OCI-M1 (cell line): ENCODE results near the gene ADAMTS13.

Experiments
- DNase-seq: peaks from one replicate; lab custom pipeline; 2025; lab: John Stamatoyannopoulos, UW

ADAMTS13 gene

GRCh38 chr9:133490201-133490681 is 68.1 kb downstream of the ADAMTS13 start:
- no peak for DNase-seq

GRCh38 chr9:133490865-133491655 is 68.9 kb downstream of the ADAMTS13 start:
- peak; percentile 8 for DNase-seq

GRCh38 chr9:133491656-133491925 is 69.4 kb downstream of the ADAMTS13 start:
- DNase-seq = no peak

DNA sequence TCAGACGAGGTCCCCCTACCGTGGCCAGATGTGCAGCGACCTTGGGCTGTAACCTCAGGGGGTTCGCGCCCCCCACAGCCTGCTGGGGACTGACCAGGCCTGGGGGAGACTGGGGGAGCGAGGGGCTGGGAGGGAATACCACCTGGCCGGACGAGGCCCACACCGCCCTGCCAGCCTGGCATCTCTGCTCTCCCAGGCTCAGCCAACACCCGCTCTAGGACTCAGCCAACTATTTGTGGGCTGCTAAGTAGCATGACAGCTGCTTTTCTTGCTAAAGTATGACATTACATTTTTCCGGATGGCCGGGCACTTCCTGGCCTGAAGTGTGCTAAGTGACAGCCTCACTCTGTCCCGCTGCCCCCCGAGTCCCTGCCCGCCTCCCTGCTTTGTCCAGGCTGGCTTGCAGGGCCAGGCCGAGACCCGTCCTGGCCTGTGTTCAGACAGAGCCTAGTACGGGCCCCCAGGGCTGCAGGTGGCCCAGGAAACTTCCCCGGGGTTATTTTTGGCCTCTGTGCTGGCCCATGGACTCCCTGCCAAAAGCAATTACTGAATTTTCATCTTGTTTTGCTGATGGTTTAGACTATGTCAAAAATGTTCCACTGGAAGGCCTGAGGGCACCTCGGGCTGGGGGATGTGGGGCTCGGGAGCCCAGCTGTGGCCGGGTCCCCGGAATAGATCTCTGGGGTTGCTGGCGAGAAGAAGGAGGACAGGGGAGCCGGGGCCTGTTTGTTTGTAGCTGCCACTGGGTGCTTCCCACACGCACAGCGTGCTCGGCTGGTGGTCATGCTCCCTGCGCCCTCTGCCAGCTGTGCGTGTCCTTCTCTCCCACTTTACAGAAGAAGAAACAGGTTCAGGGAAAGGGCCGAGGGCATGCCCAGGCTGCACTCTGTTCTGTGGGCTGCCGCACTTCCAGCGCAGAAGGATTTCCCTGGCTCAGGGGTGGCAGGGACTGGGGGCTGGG is 70.2 kb downstream of the ADAMTS13 start:
- DNase-seq = no peak

DNA sequence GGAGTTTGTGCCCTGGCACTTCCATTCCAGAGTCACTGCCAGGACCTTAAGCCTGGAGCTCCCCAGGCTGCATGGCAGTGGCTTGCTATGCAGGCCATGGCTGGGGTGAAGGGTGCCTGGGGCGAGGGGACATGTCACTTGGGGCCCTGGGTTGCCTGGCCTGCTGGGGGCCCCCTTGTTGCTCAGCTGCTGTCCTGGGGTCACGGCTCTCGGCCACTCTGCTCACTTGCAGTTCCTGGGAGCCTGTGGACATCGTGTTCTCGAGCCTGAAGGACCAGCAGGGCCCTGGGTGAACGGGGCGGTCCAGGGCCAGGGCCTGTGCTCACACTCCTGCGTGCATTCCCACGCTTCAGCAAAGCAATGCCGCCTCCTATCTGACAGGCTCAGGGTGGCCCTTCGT is 71.3 kb downstream of the ADAMTS13 start:
- DNase-seq = no peak

DNA sequence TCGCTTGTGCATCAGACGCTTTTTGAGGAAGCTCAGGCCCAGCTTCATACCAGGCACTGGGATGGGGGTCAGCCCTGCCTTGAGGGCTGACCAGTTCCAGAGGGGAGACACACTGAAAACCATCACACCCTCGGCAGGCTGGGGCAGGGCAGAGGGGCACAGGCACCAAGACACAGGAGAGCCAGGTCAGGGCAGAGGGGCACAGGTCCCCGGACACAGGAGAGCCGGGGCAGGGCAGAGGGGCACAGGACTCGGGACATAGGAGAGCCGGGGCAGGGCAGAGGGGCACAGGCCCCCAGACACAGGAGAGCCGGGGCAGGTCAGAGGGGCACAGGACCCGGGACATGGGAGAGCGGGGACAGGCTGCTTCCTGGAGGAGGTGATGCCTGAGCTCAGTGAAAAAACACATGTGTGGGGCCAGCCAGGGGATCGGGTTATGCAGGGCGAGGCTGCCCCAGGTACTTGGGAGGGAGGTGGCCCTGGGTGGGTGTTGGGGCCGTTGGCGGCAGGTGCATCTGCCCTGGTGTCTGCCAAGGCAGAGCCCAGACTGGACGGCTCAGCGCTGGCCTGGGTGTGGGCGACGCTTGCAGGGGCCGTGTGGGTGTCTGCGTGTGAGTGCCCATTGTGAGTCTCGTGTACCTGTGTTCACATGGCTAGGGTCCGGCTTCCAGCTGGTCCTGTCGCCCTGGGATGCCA is 71.8 kb downstream of the ADAMTS13 start:
- no peak for DNase-seq

- no peak for DNase-seq
Observed at GRCh38 chr9:133494636-133495326, 72.6 kb downstream of the ADAMTS13 start.

DNA sequence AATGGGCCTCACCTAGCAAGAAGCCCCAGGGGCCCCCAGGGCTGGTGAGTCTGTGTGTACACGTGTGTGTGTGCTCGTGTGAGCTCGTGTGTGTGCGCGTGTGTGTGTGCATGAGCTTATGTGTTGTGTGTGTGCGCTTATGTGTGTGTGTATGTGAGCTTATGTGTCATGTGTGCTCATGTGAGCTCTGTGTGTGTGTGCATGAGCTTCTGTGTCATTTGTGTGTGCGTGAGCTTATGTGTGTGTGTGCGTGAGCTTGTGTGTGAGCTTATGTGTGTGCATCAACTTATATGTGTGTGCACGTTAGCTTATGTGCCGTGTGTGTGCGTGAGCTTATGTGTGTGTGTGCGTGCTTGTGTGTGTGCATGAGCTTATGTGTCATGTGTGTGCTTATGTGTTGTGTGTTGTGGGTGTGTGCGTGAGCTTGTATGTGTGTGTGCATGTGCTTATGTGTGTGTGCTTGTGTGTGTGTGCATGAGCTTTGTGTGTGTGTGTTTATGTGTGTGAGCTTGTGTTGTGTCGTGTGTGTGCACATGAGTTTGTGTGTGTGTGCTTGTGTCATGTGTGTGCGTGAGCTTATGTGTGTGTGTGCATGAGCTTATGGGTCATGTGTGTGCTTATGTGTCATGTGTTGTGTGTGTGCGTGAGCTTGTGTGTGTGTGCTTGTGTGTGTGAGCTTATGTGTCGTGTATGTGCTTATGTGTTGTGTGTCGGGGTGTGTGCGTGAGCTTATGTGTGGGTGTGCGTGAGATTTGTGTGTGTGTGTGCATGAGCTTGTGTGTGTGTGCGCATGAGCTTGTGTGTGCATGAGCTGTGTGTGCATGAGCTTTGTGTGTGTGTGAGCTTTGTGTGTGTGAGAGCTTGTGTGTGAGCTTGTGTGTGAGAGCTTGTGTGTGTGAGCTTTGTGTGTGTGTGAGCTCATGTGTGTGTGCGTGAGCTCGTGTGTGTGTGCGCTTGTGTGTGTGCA is 73.4 kb downstream of the ADAMTS13 start:
- DNase-seq = no peak

DNA sequence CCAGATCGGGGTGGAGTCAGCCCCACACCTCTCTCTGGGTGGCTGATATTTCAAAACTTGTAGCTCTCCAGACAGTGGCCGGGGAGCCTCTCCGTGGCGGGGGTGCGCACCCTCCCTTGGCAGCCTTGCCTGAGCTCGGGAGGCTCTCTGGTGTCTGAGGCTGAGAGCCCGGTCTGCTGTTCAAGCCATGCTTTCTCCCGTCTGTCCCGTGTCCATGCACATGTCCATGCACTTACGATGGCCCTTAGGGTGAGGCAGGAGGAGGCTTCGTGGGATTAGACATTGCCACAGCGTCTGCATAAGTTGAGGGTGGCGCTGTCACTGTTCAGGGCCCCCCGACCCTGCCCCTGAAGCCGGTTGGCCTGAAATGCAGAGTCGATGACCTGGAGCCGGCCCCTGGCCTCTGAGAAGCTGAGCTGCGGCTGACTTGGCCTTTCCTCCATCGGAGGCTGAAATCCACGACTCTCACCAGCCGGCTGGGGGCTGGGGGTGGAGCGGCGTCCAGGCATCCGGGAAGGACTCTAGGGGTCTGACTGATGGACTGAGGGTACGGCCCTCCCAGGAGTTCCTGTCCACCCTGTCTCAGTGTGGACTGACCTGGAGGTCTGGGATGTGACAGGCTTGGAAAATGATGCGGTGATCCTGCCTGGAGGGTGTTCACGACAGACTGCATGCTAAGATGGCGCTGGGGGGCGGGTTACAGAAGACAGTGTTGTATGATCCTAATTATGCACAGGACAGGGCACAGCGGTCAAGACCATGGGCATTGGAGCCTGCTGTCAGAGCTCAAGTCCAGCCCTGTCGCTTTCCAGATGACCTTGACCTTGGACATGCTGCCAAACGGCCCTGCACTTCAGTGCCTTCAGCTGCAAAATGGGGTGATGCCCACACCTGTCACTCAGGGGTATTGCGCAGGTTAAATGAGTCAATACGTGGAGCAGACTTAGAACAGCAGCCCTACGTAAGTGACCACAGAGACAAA is 75.0 kb downstream of the ADAMTS13 start:
- no peak for DNase-seq

DNA sequence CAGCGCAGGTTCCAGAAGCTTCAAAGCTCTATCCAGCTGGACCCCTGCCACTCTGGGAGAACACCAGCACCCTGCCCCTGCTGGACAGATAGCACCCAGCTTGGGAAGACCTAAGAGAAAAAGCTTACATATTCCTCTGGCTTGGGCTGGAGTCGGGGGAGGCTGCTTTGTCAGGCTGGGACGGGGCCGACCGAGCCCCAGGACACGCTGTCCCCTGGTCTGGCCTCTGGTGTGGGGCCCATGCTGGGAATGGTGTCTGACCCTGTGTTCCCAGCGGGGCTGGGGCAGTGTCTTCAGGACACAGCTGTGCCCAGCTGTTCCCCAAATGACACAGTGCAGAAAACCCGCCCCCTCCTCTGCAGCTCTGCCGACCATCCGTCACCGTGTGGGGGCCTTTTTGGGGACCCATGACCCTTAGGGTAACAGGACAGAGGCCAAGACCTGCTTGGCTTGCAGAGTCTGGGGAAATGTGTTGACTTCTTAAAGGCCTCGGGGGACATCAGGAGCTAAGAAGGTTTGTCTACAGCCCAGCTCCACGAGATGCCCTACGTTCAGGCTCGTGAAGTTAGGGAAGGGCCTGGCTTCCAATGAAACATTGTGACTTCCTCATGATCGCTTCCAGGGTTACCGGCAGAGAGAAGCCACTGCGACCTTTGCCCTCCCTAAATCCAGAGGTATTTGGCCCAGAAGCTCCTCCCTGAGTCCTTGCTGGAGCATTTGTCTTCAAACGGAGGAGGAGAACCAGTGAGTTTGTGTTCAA is 77.1 kb downstream of the ADAMTS13 start:
- DNase-seq = no peak

DNA sequence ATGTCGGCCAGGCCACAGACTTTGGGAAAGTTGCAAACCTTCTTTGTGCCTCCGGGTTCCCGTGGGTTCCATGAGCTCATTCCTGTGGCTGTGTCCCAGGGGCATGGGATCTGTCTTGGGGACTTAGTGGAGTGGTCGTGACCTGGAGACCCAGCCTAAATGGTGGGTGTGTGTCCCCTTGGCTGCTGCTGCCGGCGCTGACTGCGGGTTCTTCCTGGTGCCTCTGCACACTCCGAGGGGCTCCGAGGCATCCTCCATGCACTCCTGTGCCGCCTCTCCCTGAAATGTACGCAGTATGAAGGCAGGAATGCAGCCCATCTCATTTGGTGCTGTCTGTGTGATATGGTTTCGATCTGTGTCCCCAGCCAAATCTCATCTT is 77.7 kb downstream of the ADAMTS13 start:
- no peak for DNase-seq

DNA sequence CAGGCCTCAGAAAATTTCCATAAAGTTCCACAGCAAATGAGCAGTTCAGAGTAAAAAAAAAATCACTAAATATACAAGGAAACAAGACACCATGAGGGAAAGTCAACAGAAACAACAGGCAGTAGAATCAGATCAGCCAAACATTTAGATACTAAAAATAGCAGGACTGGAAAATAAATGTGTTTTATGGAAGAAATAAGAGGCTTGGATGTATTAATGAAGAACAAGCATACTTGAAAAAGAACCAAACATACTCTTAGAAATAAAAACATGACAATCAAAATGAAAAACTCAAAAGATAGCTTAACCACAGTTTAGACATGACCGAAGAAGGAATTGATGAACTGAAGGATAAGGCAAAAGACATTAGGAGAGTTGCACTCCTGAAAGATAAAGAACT is 79.9 kb downstream of the ADAMTS13 start:
- DNase-seq = no peak

DNA sequence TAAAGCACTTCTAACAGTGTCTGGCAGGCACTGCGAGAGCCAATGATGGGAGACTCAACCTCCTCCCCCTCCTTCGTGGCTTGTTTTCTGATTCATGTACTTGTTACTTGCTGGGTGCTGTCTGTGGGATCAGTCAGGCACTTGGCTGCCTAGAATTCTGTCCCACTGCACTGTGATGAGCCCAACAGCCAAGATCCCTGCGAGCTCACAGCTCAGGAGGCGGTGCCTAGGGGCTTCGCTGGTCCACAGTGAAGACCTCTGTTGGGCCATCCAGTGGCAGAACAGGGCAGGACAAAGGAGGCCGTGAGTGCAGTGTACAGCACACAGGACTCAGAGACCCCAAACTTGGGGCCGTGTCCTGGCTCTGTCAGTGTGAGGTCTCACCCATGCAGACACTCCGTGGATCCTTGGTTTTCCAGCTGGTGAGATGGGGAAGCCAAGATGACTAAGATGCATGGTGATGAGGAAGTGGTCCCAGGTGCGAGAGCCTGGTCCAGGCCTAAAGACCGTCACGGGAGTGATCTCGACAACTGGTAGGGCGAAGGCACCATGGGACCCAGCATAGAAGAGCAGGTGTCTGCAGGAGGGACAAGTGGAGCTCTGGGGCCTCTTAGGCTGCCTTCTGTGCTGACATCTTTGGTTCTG is 83.1 kb downstream of the ADAMTS13 start:
- DNase-seq = no peak

- DNase-seq = peak; percentile 91
Observed at GRCh38 chr9:133505901-133506652, 83.9 kb downstream of the ADAMTS13 start.

GRCh38 chr9:133506653-133507038 is 84.5 kb downstream of the ADAMTS13 start:
- peak; percentile 15 for DNase-seq

DNA sequence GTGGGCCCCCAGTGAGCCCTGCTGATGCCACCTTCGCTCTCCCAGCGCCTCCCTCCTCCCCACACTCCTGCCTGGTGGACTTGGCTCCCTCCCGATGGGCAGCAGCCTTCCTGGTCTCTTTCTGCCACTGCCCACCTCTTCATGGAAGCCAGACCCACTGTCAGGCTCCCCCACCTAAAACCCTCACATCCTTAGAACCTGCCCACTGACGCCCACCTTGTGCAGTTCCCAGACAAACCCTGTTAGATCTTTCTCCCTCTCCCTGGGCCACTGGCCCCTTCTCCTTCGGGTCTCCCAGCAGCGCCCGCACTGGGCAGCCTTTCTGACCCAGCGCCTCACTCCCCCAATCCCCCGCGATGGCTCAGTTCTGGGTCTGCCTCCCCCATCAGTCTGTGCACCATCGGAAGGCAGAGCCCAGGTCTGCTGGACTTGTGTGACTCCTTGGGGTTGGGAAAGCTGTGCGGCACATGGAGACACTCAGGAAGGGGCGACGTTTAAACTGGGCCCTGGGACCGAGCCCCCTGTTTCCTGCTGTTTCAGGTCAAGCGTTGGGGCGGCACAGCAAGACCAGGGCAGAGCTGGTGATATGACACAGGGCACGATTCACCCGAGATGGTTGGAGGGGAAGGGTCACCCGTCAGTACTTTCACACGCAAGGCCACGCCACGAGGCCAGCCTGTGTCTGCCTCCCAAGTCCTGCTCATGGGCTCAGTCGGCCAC is 85.2 kb downstream of the ADAMTS13 start:
- DNase-seq = no peak

- no peak for DNase-seq
Observed at GRCh38 chr9:133508046-133508445, 85.9 kb downstream of the ADAMTS13 start.
